GM18511 (cell line): ENCODE measurements around the gene MEIOB.
"Not testable (repeated sequence)": the region's sequence is repeated elsewhere in the genome, so short reads cannot be mapped to it uniquely, and the experiment has no call there.

ENCODE experiments used
- ATAC-seq: cut with Tn5 transposase; IDR thresholded peaks from one replicate; pipeline ENCODE4 v1.9.1; 2021; ENCODE audit warnings: mild to moderate bottlenecking, moderate library complexity; ENCODE audit not compliant: unreplicated experiment

Gene MEIOB

DNA sequence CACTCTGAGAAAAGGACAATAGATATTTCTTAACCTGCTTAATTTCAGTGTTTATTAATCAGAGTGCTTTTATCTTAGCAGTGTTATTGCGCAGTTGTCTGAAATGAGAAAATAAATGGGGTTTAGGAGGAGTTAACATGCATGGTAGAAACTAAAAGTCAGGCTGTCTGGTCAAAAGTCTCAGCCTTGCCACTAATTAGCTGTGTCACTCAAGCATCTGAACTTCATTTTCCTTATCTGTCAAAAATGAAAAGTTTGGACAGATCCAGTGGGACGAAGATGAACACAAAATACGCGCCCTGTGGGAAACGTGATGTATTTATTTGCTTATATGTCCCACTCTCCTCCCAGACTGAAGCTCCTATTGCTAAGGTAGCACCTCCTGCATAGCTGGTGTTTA is 6.3 kb upstream of the MEIOB start:
- no peak for ATAC-seq

DNA sequence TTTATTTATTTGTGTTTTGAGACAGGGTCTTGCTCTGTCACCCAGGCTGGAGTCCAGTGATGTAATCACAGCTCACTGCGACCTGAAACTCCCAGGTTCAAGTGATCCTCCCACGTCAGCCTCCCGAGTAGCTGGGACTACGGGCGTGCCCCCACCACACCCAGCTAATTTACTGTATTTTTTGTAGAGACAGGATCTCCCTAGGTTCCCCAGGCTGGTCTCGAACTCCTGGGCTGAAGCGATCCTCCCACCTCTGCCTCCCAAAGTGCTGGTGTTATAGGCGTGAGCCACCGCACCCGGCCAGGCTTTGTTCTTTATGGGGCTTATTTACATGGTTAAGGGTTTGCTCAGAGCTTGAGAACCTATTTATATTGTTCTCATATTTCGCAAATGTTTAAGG is 5.8 kb upstream of the MEIOB start:
- no peak for ATAC-seq

DNA sequence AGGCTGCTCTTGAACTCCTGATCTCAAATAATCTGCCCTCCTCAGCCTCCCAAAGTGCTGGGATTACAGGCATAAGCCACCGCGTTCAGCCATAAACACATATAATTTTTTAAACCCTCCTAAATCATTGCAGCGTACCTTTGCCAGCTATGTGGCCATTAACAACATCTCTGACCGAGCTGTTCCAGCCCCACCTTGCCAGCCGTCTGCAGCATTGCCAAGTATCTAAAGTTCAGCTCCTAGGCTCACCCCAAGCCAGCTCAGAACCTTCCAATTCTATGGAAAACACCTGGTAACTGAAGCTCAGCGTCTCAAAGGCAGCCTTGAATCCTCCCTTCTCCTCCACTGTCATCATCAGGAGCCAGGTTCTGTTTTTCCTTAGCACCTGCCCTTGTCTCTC is 5.1 kb upstream of the MEIOB start:
- no peak for ATAC-seq

DNA sequence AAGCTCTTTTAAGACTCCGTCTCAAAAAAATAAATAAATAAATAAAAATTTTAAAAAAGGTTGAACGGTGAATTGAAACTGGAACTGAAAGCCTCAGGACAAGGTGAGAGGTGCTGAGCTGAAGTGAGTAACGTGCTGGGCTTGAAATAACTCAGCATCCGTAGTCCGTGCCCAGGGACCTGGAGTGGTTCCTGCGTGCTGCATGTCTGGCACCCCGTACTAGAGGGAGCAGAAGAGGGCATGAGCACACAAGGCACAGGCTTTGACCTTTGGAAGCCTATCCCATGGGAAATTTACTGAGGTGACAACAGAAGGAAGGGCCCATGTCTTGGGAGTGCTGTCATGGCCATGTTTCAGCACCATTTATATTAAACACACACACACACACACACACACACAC is 4.5 kb upstream of the MEIOB start:
- no peak for ATAC-seq

DNA sequence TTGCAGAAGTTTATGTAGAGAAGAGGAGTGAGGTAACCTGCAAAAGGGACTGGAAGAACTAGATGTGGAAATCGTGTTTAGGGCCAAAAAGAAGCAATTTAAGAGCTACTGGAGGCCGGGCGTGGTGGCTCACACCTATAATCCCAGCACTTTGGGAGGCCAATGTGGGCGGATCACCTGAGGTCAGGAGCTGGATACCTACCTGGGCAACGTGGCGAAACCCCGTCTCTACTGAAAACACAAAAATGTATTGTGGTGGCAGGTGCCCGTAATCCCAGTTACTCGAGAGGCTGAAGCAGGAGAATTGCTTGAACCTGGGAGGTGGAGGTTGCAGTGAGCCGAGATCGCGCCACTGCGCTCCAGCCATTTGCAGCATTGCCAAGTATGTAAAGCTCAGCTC is 4.1 kb upstream of the MEIOB start:
- not testable (repeated sequence) for ATAC-seq

DNA sequence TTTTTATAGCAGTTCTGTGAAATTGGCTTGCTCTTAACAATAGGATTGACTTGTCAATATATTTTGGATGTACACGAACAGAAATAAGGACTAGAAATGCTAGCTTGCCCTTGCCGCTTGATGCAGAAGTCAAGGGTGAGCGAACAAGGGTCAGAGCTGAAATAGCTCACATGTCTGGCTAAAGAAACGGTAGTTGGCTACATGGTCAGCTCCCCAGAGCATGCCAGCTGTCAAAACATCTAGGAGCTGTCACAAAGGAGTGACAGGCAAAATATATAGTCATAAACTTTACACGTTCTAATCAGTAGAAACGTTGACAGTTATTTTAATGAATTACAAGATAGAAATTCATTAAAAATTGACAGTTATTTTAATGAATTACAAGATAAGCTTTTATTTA is 2.9 kb upstream of the MEIOB start:
- no peak for ATAC-seq

DNA sequence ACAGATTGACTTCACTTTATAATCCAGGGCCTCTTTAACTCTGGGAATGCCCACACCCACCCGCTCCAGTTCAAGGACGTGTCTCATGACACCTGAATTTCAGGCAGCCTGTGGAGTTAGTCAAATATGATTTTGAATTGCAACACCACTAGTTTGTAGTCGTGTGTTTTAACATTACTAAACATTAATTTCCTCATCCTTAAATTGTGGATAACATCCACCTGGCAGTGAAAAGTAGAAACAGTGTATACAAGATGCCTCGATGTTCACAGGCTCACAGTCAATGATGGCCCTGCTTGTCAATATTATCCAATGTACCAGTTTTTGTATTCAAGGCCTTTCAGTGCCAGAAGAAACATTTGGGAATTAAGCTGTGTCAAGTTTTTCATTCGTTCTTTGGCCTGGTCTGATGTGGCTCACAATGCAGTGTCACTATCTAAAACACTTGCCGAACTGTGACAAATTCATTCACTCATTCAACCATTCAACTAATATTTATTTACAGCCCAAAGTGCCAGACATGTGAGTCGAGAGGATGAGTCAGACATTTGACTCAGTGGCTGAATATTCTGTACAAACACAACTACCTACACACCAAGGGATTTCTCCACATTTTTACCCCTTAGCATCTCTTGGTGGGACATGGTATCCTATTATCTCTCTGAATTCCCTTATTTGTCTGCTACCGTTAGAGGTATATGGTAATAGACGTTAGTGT is 1.4 kb downstream of the MEIOB start:
- ATAC-seq: no peak

DNA sequence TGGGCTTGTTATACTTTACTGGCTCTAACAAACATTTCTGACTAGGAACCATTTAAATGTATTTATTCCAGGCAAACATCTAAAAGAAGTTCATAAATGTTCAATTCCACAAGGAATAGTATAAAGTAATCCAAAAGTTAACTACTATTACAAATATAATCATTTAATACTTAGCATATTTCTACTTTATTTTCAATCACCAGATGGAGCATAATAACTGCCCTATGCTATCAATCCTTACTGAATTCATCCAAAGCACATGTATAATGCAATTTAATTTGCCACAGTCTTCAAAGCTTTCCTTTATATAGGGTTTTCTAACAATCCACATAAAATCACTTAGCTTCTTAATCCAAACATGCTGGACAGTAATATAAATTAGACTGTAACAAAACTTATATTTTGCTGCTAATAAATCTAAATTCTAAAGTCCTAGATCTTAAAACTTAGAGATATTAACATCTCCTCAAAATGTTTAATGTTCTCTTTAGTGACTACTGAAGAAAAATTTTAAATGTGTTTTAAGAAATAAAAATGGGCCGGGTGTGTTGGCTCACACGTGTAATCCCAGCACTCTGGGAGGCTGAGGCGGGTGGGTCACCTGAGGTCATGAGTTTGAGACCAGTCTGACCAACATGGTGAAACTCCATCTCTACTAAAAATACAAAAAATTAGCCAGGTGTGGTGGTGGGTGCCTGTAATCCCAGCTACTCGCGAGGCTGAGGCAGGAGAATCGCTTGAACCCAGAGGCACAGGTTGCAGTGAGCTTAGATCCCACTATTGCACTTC is 5.9 kb downstream of the MEIOB start:
- no peak for ATAC-seq

DNA sequence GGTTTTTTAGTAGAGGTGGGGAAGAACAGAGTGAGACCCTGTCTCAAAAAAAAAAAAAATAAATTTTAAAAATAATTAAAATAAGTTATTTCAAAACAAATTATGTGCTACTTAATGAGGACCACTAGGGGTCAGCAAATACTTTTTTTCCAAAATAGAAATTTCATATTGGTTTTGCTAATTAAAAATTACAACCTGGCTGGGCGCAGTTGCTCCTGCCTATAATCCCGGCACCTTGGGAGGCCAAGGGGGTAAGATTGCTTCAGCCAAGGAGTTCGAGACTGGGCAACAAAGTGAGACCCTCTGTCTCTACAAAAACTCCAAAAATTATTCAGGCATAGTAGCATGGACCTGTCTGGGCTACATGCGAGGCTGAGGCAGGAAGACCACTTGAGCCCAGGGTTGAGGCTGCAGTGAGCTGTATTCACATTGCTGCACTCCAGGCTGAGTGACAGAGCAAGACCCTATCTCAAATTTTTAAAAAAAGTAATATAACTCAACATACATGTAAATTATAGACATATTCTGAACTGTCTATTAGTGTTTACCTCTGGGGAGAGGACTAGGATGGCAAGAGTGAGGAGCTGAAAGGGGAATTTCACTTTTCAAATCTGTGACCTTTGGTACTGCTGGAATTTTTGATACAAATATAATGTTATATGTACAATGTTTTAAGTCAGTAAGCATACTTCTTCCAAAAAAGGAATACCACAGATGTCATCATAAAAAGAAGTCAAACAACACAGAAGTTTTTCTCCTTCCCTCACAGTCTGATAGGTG is 8.1 kb downstream of the MEIOB start:
- ATAC-seq: no peak

DNA sequence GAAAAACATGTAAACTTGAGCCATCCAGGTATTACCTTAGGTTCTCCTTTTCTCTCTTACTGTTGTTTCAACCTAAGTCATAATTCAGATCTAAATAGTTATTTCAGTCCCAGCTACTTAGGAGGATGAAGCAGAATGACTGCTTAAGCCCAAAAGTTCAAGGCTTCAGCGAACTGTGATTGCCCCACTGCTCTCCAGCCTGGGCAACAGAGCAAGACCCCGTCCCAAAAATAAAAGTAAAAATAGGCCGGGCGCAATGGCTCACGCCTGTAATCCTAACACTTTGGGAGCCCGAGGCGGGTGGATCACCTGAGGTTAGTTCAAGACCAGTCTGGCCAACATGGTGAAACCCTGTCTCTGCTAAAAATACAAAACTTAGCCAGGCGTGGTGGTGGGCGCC is 9.6 kb downstream of the MEIOB start:
- no peak for ATAC-seq

DNA sequence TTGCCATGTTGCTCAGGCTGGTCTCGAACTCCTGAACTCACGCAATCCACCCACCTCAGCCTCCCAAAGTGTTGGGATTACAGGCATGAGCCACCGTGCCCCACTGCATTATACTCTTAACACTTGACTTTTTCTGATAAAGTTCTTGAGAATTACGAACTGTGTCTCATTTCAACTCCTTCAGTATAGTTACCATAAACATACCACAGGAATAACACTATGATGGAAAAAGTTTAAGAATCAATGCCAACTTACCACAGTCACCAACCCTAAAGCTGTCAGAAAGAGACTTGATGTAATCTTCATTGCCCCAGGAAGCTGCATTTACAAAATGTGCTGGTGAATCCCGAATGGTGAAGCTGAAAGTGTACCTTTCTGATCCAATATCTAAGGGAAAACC is 10.2 kb downstream of the MEIOB start:
- ATAC-seq: no peak

DNA sequence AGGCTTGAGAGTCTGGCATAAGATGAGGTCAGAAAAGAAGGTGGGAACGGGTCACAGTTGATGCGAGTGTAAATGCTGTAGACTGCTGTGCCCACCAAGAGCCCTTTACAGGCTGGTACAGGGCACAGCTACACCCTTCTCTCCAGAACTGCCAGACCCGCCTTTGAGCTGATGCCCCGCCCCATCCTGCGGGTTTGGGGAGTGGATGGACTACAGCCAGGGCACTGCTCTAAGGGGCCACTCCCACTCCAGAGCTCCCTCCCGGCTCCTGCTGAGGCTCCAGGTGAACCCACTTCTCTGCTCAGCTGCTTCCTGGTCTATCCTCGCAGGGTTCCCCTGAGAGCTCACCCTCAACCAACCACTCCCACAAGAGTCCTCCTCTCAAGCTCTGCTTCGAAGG is 12.3 kb downstream of the MEIOB start:
- ATAC-seq: no peak

DNA sequence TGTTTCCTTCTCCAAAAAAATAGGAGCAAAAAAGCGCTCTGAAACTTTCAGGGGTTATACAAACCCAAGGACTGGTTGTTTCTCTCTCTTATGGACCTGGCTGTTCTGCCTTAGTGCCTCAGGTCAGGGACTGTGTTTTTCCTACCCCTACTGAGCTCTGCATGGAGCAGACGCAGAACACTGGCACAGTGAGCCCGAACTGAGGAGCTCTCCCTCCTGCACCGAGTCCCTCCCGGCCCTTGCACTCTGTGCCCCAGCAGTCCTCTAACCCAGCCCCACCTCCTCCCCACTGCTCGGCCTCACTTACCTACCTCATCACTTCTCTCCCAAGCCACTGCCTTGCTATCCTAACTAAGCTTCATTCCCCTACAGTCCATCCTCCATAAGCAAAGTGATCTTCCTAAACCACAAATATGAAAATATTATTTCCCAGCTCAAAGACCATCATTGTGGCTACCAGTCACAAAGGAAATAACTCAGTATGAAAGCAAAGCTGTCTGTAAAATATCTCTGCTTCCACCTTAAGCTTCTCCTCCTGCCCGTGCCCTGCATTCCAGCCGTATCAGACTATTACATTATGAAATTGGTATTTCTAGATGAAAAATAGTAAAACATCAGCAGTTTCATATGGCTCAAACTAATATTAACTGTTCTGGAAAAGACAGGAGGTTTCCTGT is 13.6 kb downstream of the MEIOB start:
- ATAC-seq: no peak

DNA sequence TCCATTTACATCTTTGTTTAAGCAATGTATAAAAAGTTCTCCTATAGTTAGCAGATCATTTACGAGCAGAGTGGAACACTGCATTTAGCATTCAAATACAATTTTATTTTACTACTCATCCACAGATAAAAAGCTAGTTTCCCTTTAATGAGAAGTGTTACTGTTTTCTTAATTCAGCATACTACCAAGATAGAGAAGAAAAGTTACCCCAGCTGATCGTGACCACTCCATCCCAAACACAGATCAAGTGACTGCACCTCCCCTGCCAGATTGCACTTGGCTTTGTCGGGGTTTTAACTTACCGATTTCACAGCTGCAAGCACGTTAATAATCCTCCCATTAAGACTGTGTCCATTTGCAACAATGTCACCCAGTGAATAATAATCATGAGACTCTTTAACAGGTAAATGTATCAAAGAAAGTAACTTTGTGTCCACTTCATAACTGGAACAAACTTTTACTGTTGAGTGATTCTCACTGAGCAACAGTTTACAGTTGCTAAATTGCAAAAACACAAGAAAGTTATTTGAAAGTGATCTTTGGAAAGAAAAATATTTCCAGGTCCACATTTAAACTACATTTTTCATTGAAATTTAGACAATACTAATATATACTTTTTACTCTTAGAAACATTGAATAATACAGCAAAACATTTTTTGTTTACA is 14.4 kb downstream of the MEIOB start:
- no peak for ATAC-seq

DNA sequence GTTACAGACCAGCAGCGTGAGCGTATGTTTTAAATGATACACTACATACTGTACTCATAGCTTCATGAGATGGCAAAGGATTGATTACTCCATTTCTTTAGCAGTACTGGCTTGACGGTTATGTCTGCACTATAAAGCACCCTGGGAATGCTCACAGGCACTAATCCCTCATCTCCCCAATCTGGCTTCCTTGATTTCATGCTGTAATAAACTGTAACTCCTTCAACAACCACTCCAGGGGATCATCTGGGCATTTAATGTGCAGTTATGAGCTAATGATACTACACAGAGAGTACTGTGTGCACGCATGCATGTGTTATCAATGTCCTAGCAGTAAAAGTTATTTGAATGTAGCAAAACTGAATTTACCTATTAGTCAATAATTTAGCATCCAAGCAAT is 20.2 kb downstream of the MEIOB start:
- ATAC-seq: no peak

DNA sequence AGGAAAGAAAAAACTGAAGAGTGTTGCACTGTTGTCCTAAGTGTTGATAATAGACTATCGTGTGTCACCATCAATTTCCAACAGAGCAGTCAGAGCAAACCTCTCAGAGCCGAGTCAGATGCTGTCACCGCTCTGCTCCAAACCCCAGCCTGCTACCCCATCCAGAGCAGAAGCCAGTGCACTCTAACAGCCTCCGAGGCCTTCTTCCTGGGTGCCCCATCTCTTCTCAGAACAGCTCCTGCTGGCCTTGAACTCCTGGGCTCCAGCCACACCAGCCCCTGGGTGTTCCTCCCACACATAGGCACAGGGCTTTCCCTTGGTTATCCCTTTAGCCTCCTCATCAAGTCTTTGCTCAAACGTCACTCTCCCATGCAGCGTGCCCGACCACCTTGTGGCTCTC is 21.0 kb downstream of the MEIOB start:
- no peak for ATAC-seq

DNA sequence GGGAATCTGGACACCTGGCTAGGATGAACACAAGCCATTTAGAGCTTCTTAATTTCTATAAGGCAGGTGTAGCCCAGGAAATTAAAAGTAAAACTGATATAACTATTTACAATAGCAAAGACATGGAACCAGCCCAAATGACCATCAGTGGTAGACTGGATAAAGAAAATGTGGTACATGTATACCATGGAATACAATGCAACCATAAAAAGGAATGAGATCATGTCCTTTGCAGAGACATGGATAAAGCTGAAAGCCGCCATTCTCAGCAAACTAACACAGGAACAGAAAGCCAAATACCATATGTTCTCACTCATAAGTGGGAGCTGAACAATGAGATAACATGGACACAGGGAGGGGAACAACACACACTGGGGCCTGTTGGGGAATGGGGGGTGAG is 25.5 kb downstream of the MEIOB start:
- no peak for ATAC-seq

DNA sequence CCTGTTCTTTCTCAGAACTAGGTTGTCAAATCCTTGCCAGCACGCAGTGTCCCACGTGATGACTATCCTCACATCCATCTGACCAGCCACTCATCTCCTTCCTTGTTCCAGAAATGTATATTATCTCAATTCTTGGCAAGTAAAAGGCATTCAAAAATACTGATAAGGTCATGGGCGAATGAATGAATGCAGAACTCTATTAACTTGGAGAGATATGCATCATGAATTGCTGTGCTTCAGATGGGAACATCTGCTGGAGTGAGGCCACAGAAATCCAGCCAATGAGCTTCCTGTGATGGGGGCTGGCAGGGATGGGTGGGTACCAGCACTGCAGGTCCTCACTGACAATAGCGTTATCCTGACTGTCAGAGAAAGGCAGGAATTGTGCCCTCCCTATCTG is 26.0 kb downstream of the MEIOB start:
- ATAC-seq: no peak

DNA sequence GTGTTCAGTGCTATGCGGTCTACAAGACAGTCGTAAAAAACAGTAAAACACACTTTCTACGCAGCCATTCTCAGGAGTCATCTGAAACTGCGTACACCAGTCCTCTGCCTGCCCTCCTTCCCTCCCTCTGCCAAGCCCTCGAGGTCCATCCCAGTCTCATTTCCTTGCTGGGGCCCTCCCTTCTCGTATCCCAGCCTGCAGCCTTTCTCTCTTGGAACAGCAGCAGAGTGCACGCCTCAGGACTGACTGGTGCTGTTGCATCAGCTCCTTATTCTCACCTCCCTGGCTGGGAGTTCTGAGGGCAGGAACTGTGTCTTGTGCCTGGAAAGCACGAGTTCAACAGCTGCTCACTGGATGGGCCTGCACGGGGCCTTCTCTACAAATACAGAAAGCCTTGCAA is 32.4 kb downstream of the MEIOB start:
- no peak for ATAC-seq

DNA sequence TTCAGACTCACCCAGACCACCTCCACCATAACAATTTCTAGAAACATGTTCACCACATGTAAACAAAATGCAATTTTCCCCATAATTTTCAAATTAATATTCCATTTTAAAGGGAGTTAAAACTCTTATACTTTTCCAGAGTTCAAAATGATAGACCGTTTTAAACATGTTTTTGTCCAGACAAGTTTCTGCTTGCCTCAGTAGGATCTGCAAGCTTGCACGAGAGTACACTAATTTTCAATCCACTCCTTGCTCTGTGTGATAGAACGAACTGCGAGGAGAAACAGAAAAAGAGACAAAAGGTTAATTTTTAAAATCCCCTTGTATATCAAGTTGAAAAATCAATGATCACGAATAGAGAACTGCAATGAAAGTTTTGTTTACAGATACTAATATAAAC is 37.9 kb downstream of the MEIOB start:
- ATAC-seq: no peak
